GM23338 (cell line): ENCODE data around the gene DRICH1. TPM values are rescaled to one million over a fixed set of nuclear protein-coding genes. Genes with fewer than 3 reads are reported as not detected.
A peak's percentile ranks its signal among the peaks of the same experiment; 100 is the strongest.
"Not testable (repeated sequence)": the region's sequence is repeated elsewhere in the genome, so short reads cannot be mapped to it uniquely, and the experiment has no call there.

ENCODE experiments used
- ATAC-seq: fragments of 200-7000 bp; cut with Tn5 transposase; 3 replicates; pipeline ENCODE4 v1.9.1; 2020
- DNase-seq: peaks from one replicate; pipeline ENCODE4 v3.0.0-alpha.2; 2015; ENCODE audit warnings: low spot score
- H2AFZ ChIP-seq: fragments of 200-600 bp; sonication (generic); 2 replicates; pipeline ENCODE4 v1.8.0; 2016; ENCODE audit warnings: antibody characterized with exemption, mild to moderate bottlenecking, moderate library complexity
- H3F3A ChIP-seq: fragments of 200-600 bp; sonication (generic); replicated peaks from 2 replicates; pipeline ENCODE4 v1.8.0; 2017; ENCODE audit warnings: antibody characterized with exemption, mixed run types, low read depth
- H3K27ac ChIP-seq: fragments of 200-600 bp; sonication (generic); 2 replicates; pipeline ENCODE4 v1.6.1; 2016; ENCODE audit warnings: low read depth
- H3K27me3 ChIP-seq: fragments of 200-600 bp; sonication (generic); 2 replicates; pipeline ENCODE4 v1.8.0; 2016; ENCODE audit warnings: mild to moderate bottlenecking, mixed run types, moderate library complexity; ENCODE audit not compliant: insufficient read depth
- H3K36me3 ChIP-seq: fragments of 200-600 bp; sonication (generic); 2 replicates; pipeline ENCODE4 v1.8.0; 2016; ENCODE audit warnings: mild to moderate bottlenecking; ENCODE audit not compliant: insufficient read depth
- H3K4me1 ChIP-seq: fragments of 200-600 bp; sonication (generic); 2 replicates; pipeline ENCODE4 v1.8.0; 2016; ENCODE audit warnings: mild to moderate bottlenecking, moderate library complexity; ENCODE audit not compliant: insufficient read depth
- H3K4me2 ChIP-seq: fragments of 200-600 bp; sonication (generic); 2 replicates; pipeline ENCODE4 v1.7.1; 2017; ENCODE audit warnings: mixed run types
- H3K4me3 ChIP-seq: fragments of 200-600 bp; sonication (generic); 2 replicates; pipeline ENCODE4 v1.6.1; 2016; ENCODE audit warnings: mixed run types
- H3K79me2 ChIP-seq: fragments of 200-600 bp; sonication (generic); replicated peaks from 2 replicates; pipeline ENCODE4 v1.8.0; 2017; ENCODE audit warnings: mild to moderate bottlenecking; ENCODE audit not compliant: insufficient read depth
- H3K9me2 ChIP-seq: fragments of 200-600 bp; sonication (generic); 2 replicates; pipeline ENCODE4 v1.8.0; 2017; ENCODE audit not compliant: insufficient read depth
- H4K20me1 ChIP-seq: fragments of 200-600 bp; sonication (generic); replicated peaks from 2 replicates; pipeline ENCODE4 v1.8.0; 2017; ENCODE audit warnings: mild to moderate bottlenecking; ENCODE audit not compliant: insufficient read depth
- H3K27ac Mint-ChIP-seq: 2 replicates; pipeline ENCODE4 v1.8.0; 2020; ENCODE audit warnings: inconsistent platforms, mild to moderate bottlenecking, moderate library complexity, mixed read lengths
- H3K27me3 Mint-ChIP-seq: 3 replicates; pipeline ENCODE4 v1.8.0; 2022; ENCODE audit warnings: low read depth, mild to moderate bottlenecking, moderate library complexity, mixed read lengths, inconsistent platforms; ENCODE audit not compliant: insufficient read depth, poor library complexity
- H3K36me3 Mint-ChIP-seq: 3 replicates; pipeline ENCODE4 v1.8.0; 2021; ENCODE audit warnings: low read depth, mild to moderate bottlenecking, inconsistent platforms, moderate library complexity, mixed read lengths
- H3K4me1 Mint-ChIP-seq: 3 replicates; pipeline ENCODE4 v1.8.0; 2020; ENCODE audit warnings: mild to moderate bottlenecking, inconsistent platforms, mixed read lengths
- H3K4me3 Mint-ChIP-seq: 3 replicates; pipeline ENCODE4 v1.8.0; 2021; ENCODE audit warnings: moderate library complexity, mild to moderate bottlenecking, inconsistent platforms, mixed read lengths
- H3K9me3 Mint-ChIP-seq: 3 replicates; pipeline ENCODE4 v1.8.0; 2020; ENCODE audit warnings: moderate library complexity, mild to moderate bottlenecking, inconsistent platforms, mixed read lengths
- CTCF ChIP-seq, 2 experiments: fragments of 200-600 bp in 1 of 2; sonication (generic) in 1 of 2; conservative IDR thresholded peaks; 2 replicates each; pipeline versions ENCODE4 v1.5.1 to v1.6.1; 2016 to 2017; ENCODE audit warnings: antibody characterized with exemption in 2 of 2, low read depth in 2 of 2, mild to moderate bottlenecking in 2 of 2, moderate library complexity in 1 of 2
- ETS1 ChIP-seq: IDR thresholded peaks from 2 replicates; pipeline ENCODE4 v1.6.1; 2016; ENCODE audit warnings: antibody characterized with exemption
- EZH2 ChIP-seq: fragments of 200-600 bp; sonication (generic); IDR thresholded peaks from one replicate; pipeline ENCODE4 v1.8.0; 2017; ENCODE audit warnings: antibody characterized with exemption, mild to moderate bottlenecking, low read depth; ENCODE audit not compliant: unreplicated experiment
- JUNB ChIP-seq: IDR thresholded peaks from one replicate; pipeline ENCODE4 v1.6.1; 2016; ENCODE audit warnings: antibody characterized with exemption; ENCODE audit not compliant: unreplicated experiment
- POLR2AphosphoS5 ChIP-seq: IDR thresholded peaks from 2 replicates; pipeline ENCODE4 v1.6.1; 2016; ENCODE audit warnings: antibody characterized with exemption, low read depth
- STAT1 ChIP-seq: IDR thresholded peaks from one replicate; pipeline ENCODE4 v1.6.1; 2016; ENCODE audit warnings: antibody characterized with exemption; ENCODE audit not compliant: unreplicated experiment
- ZNF462 ChIP-seq: fragments of 250-450 bp; sonication (Bioruptor Pico); IDR thresholded peaks from 2 replicates; pipeline ENCODE4 v1.5.0; 2020; ENCODE audit warnings: mild to moderate bottlenecking, moderate library complexity
- polyA plus RNA-seq: library from polyadenylated mRNA; unstranded; fragments of >200 nt; fragmentation: Nextera tagmentation; extraction: Ambion mirVana; gene quantifications from 2 replicates; pipeline ENCODE4 v1.2.1, GENCODE V29; 2016
- total RNA-seq: library from RNA; depleted of rRNA; stranded (reverse); fragments of >200 nt; shearing (Covaris generic); gene quantifications from 2 replicates; pipeline ENCODE4 v1.2.3, GENCODE V29; 2014

Gene DRICH1
- total and polyA plus RNA-seq, 2 experiments from 2014 or later = not detected

GRCh38 chr22:23597576-23598268 is 34.4 kb downstream of the DRICH1 start:
- not testable (repeated sequence) for H3F3A ChIP-seq, DNase-seq, H3K4me1 ChIP-seq, H4K20me1 ChIP-seq, H3K27ac Mint-ChIP-seq, H3K9me3 Mint-ChIP-seq, H3K27me3 Mint-ChIP-seq, H3K79me2 ChIP-seq, H3K27me3 ChIP-seq, H3K9me2 ChIP-seq, H2AFZ ChIP-seq, H3K4me2 ChIP-seq, H3K4me3 ChIP-seq, H3K36me3 ChIP-seq, H3K36me3 Mint-ChIP-seq, H3K4me1 Mint-ChIP-seq, H3K27ac ChIP-seq, H3K4me3 Mint-ChIP-seq
- peak; percentile 99 for ATAC-seq
- peak in 1 of 2 experiments; percentile 26; a peak in 1 of 4 replicates for TF ChIP-seq CTCF (conservative IDR thresholded peaks at IDR 0.05; ENCODE audit: low read depth in 2 of 2)

GRCh38 chr22:23595904-23596303 is 36.2 kb downstream of the DRICH1 start:
- H3K4me2 ChIP-seq, H3K27ac ChIP-seq, ATAC-seq, H3K9me2 ChIP-seq, H3K36me3 Mint-ChIP-seq, H4K20me1 ChIP-seq, H3K4me3 ChIP-seq, H3K4me3 Mint-ChIP-seq, H3K79me2 ChIP-seq, H2AFZ ChIP-seq, DNase-seq, H3K36me3 ChIP-seq, H3K27me3 ChIP-seq, H3K9me3 Mint-ChIP-seq, H3K27ac Mint-ChIP-seq, H3F3A ChIP-seq, H3K4me1 ChIP-seq: not testable (repeated sequence)
- H3K27me3 Mint-ChIP-seq = peaks cover 10% of the 10 kb centered on the region
- peaks cover 11% of the 10 kb centered on the region for H3K4me1 Mint-ChIP-seq

GRCh38 chr22:23591846-23592245 is 40.3 kb downstream of the DRICH1 start:
- ATAC-seq = peak; percentile 36
- no peak overlapping the region for H3K4me3 Mint-ChIP-seq
- TF ChIP-seq JUNB = no peak
- TF ChIP-seq ETS1 = no peak
- TF ChIP-seq EZH2 = no peak
- TF ChIP-seq POLR2AphosphoS5 = no peak
- TF ChIP-seq STAT1 = no peak
- TF ChIP-seq ZNF462 (CRISPR knock-in tag) = no peak

More at GRCh38 chr22:23591846-23592245, 40.3 kb downstream of the DRICH1 start:
- DNase-seq = no peak
- Histone ChIP-seq H3K36me3 (no peaks in the 10 kb centered on the region), H2AFZ (peak overlapping the region; percentile 32; the same call in 1 of the 2 replicates), H3K4me1 (peaks cover 10% of the 10 kb centered on the region), H4K20me1 (no peaks in the 10 kb centered on the region), H3K27me3 (no peaks in the 10 kb centered on the region), H3K9me2 (no peaks in the 10 kb centered on the region), H3K4me3 (no peak overlapping the region), H3F3A (no peaks in the 10 kb centered on the region), H3K79me2 (no peaks in the 10 kb centered on the region), H3K4me2 (0 out of 2 replicates have a peak overlapping the region, but pooled peaks have one; percentile 49), H3K27ac (no peak overlapping the region)
- H3K4me1 Mint-ChIP-seq = peaks cover 11% of the 10 kb centered on the region
- no peaks in the 10 kb centered on the region for H3K36me3 Mint-ChIP-seq
- H3K27me3 Mint-ChIP-seq = peaks cover 11% of the 10 kb centered on the region
- H3K27ac Mint-ChIP-seq = no peak overlapping the region
- H3K9me3 Mint-ChIP-seq = no peaks in the 10 kb centered on the region; the same call in 2 of the 3 replicates
